Activated CD8-positive, alpha-beta memory T cell treated with anti-CD3 and anti-CD28 coated beads for 1 hour (primary cell): ENCODE measurements around the gene KAZN.

ENCODE experiments used
- DNase-seq, 2 donors: peaks; one replicate each; pipeline ENCODE4 v3.0.0-alpha.2; 2020; ENCODE audit warnings: low read depth in 1 of 2; ENCODE audit errors: extremely low read depth in 1 of 2

The KAZN gene

DNA sequence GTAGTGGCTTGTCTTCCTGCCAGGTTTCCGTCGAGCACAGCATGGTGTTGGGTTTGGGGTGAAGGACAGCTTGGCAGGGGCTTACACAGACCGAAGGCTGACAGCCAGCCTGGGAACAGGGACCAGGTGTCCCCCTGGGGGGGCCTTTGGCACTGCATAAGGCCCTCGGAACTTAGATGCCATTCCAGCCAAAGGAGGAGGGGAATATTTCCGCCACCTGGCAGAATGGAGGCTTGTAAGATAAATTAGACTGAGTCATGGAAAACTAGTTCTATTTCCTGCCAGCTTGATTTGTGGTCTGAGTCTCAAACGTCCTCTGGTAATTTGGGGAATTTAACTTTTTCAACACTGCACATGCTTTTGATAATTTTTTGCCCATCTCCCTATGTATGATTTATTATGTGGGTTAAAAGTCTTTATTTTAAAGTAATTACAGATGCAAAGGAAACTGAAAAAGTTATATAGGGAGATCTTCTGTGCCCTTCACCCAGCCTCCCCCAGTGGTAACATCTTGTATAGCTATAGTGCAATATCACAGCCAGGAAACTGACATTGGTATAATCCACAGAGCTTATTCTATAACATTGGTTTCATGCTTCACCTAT lies 543.6 kb downstream of the KAZN start:
- no peak for DNase-seq

GRCh38 chr1:15145327-15145726 lies 546.8 kb downstream of the KAZN start:
- no peak for DNase-seq

DNA sequence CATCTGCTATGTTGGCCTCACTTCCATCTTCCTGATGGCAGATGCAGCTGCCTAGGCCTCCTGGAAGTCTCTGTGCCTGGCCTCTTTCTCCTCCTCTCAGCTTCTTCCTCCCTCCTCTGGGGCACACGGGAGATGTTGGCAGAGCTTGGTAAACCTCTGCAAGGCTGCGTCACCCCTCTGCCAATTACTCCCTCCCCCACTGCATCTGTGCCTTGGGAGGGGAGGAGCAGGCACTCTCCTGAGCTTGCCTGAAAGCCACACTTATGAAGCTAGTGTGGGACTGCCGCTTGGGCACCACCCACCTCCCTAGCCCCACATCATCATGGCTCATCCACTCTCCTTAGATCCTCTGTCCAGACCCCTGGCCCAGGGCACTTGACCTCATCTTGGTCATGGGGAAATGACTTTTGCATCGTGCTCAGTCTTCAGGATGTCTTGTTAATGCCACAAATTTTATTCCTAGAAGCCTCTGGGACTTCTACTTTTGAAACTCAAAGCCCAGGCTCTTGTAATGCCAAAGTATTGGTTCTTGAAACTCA lies 547.7 kb downstream of the KAZN start:
- no peak for DNase-seq

DNA sequence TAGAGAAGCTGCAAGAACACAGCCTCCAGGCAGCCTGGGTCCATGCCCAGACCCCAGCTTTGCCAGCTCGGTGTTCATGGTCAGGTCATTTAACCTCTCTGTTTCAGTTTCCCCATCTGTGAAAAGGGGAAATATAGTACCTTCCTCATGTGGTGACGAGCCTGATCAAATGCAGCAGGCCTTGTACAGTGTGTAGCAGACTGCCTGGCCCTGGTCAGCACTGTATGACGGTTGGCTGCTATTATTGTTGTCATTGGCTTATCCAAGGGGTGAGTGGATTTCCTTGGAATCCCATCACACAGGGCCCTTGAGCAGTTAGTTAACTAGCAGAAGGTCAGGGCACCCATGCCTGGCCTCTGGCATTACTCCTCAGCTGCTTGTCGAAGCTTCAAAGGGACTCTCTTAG lies 548.5 kb downstream of the KAZN start:
- no peak for DNase-seq

DNA sequence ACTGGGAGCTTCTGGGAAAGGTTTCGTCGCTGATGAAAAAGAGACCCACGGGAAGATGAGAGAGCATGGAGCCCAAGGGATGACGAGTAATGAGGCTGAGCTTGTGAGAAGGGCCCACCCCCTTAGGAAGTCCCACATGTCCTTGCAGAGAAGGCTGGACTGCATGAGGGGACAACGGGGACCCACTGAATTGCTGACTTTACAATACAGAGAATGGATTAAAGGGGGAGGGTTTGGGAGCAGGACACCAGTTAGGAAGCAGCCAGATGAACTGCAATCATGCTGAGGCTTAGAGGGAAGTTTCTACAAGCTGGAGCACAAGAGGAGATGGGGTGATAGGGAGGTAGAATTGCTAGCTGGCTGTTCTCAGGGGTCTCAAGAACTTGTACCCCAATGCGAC lies 549.5 kb downstream of the KAZN start:
- no peak for DNase-seq

- no peak for DNase-seq
These were observed 550.0 kb downstream of the KAZN start for GRCh38 chr1:15148475-15148874.

- DNase-seq = no peak
These were observed 550.5 kb downstream of the KAZN start for GRCh38 chr1:15148941-15149340.

GRCh38 chr1:15150376-15150775 lies 551.9 kb downstream of the KAZN start:
- DNase-seq = no peak

DNA sequence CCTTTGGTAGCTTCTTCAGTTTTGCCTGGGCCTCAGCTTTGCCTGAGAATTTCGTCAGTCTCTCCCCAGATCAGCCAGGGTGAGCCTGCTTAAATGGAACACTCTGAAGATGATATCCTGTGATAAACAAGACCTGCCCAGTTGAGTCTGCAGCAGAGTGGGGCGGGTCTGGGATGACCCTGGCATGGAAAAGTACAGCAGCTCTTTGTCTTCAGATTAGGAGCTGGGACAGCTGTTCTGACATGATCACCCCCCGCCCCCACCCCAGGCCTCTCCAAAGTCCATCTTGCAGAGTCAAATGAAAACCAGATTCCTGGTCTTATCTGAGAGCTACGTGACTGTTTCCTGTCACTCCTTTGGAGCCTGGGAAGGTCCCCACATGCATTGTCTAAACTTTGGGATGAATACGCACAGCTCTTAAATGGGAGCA lies 552.9 kb downstream of the KAZN start:
- no peak for DNase-seq

GRCh38 chr1:15151871-15152270 lies 553.4 kb downstream of the KAZN start:
- DNase-seq = no peak

- DNase-seq = no peak
These were observed 554.1 kb downstream of the KAZN start for GRCh38 chr1:15152318-15153183.

GRCh38 chr1:15153184-15153841 lies 554.8 kb downstream of the KAZN start, which contains the start of gene TMEM51:
TMEM51 (plus strand) TSS chr1:15153747; CDS start chr1:15215088, 61,341 bp downstream.
- no peak for DNase-seq

- DNase-seq = no peak
These were observed 555.5 kb downstream of the KAZN start for GRCh38 chr1:15153842-15154479.

DNA sequence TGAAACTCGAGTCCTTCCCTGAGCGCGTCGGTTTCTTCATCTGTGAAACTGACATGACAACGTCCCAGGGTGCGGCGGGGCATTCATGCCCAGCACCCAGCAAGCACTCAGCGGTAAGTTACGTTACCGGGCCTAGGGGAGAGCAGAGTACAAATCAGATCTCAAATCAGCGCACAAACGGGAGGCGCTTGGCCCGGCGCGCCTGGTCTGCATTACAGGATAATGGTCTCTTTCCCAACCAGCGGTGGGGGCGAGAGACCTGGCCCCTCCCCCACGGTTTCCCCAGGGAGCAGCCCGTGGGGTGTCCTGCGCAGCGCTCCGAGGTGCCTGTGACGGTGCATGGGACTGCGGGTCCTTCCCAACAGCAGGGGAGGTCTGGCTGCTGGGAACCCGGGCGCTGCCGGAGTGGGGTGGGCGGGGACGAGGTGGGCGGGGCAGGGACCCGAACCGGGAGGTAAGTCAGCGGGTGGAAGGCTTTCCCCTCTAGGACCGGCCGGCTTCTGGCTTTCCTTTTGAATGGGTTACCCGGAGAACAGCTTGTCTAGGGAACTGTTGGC lies 556.1 kb downstream of the KAZN start:
- DNase-seq = no peak

DNA sequence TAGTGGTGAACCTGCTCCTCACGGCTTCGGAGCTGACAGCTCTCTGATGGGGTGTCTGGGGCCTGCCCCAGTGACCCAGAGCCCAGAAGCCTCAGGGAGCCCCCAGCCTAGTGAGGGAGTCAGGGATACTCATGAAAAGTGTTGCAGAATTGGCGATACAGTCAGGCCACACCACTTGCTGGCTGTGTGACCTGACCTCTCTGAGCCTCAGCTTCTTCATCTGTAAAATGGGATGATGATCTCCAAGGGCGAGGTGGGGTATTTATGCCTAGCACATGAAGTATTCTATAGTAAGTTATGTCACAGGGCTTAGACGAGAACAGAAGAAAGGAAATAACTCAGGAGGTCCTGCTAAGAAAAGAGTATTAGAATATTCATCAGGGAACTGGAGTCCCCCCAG lies 556.7 kb downstream of the KAZN start:
- DNase-seq = no peak

DNA sequence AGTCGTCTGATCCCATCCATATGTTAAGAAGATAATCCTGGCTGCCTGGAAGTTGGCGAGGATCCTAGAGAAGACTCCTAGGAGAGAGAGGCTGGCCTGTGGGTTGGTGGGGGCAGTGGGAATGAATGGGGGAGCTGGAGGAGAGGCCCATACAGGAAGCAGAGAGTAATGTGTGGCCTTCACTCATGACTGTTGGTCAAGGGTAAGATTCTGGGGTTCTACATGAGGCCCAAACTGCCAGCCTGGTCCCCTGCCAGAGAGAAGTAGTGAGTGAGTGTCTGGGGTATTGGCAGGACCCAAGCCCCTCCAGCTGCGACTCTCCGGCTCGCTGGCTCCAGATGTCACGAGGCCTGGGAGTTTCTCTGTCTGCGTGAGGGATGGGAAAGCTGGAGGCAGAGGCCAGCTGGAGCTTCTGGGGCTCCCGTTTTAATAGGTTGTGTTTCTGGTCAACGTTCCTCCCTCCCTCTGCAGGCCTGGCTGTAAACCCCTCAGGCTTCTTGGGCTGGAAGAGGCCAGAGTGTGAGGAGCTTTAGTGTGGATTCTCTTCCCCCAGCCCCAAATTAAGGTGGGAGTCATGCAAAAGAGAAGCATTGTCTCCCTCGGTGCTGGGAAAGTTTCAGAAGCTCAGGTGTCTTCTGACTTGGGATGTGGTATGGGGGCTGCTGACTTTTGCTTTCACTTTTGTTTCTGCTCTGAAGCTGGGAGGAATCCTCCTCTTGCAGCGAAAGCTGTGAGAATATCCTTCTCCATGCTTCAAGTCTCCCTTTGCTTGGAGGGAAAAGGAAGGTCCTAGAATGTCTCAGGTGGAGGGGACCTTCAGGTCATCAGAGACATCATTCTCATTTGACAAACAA lies 557.6 kb downstream of the KAZN start:
- DNase-seq = no peak

GRCh38 chr1:15156807-15157380 lies 558.4 kb downstream of the KAZN start:
- DNase-seq = no peak

DNA sequence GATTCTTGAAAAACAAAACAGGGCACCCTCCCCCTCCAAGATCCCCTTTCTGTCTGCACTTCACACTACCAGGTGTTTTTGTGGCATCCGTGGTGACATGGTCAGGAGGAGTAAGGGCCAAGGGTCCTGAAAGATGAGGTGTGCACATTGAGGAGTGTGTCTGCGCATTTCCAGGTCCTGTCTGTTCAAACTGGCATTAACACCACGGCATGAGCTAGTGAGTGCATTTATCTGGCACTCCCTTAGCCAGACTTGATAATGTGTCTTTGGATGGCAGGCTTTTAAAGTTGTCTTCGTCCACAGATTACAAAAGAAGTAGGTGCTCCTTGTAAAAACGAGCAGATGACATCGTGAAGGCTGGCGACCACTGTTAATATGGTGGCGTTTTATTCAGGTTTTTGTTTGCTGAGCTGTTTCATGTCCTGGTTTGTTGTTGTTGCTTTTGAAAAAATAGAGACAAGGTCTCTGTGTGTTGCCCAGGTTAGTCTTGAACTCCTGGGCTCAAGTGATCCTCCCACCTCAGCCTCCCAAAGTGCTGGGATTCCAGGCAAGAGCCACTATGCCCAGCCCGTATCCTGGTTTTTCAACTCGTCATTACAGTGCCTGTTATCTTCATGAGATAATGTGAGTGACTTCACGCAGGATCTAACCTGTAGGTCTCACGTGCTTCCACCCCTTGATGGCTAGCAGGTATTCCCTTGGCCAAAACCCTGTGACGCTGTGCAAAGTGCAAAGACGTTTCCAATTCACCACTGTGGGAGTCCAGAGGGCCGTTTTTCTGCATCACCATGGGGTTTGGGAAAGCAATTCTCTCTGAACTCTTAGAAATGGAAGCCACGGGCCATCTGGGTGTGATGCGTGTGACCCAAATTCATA lies 559.3 kb downstream of the KAZN start:
- no peak for DNase-seq
